Ovary (tissue), 3 donors: ENCODE measurements around the gene XRCC3.

Source experiments
- EP300 ChIP-seq: sonication (generic); formaldehyde crosslinking; IDR thresholded peaks from one replicate; pipeline ENCODE4 v1.6.1; 2017; ENCODE audit warnings: antibody characterized with exemption
- POLR2A ChIP-seq: fragments of 450-650 bp; IDR thresholded peaks from one replicate; pipeline ENCODE4 v1.6.1; 2017; ENCODE audit warnings: antibody characterized with exemption, mild to moderate bottlenecking, moderate library complexity
- TF ChIP-seq, protein P1 (sequence below), 3 donors: fragments of 450-650 bp in 2 of 3; fragments of 200-600 bp in 1 of 3; IDR thresholded peaks; one replicate each; pipeline versions ENCODE4 v1.5.1 to v1.8.0; 2016 to 2022; ENCODE audit warnings: antibody characterized with exemption in 3 of 3, mild to moderate bottlenecking in 1 of 3
- donor health status: DM: no; HTN: no; CAD: no.

DNA sequence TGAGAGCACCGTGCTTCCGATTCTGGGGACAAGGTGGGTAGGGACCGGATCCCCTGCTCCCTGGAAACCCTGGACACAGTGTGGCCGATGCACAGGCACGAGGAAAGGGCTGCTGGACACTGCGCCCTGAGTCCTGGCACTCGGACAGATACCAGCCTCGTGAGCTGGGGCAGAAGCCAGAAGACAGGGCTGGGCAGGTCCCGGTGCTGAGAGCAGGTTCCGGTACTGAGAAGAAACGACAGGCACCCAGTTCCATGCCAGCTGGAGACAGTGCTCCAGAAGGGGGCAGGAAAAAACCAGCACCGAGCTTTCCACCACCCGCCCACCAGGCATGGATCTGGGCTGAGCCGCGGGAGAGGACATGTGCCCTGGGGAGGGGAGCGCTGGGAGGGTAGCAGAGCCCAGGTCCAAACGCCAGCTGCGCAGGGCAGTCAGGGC is 6.5 kb downstream of the XRCC3 start:
- TF ChIP-seq POLR2A (no peak), EP300 (no peak)
- TF ChIP-seq, protein P1, sequence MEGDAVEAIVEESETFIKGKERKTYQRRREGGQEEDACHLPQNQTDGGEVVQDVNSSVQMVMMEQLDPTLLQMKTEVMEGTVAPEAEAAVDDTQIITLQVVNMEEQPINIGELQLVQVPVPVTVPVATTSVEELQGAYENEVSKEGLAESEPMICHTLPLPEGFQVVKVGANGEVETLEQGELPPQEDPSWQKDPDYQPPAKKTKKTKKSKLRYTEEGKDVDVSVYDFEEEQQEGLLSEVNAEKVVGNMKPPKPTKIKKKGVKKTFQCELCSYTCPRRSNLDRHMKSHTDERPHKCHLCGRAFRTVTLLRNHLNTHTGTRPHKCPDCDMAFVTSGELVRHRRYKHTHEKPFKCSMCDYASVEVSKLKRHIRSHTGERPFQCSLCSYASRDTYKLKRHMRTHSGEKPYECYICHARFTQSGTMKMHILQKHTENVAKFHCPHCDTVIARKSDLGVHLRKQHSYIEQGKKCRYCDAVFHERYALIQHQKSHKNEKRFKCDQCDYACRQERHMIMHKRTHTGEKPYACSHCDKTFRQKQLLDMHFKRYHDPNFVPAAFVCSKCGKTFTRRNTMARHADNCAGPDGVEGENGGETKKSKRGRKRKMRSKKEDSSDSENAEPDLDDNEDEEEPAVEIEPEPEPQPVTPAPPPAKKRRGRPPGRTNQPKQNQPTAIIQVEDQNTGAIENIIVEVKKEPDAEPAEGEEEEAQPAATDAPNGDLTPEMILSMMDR (IDR thresholded peaks at IDR 0.05) = no peak
